IMR-90 (cell line): ENCODE data around the gene TGM5. TPM values are rescaled to one million over a fixed set of nuclear protein-coding genes. Genes with fewer than 3 reads are reported as not detected.

Experiments used
- ATAC-seq: fragments of 200-7000 bp; cut with Tn5 transposase; 2 replicates; pipeline ENCODE4 v1.9.1; 2020; ENCODE audit warnings: low read depth, mild to moderate bottlenecking, moderate library complexity
- BruUV-seq: library from RNA; stranded (reverse); fragments of 400-500 nt; replicated peaks from 2 replicates; lab custom pipeline; 2021; lab: Mats Ljungman, UMichigan
- CTCF ChIA-PET: fragments of 300-600 bp; formaldehyde crosslinking; extraction: SDS; loops from one replicate; lab custom pipeline; 2021; ENCODE audit warnings: antibody characterized with exemption; lab: Yijun Ruan, JAX
- POLR2A ChIA-PET: fragments of 300-600 bp; sonication (Branson Sonifier 250); formaldehyde crosslinking; loops from one replicate; lab custom pipeline; 2022; ENCODE audit warnings: antibody characterized with exemption; ENCODE audit not compliant: unreplicated experiment; lab: Charles Lee
- DNase-seq: peaks from one replicate; pipeline ENCODE4 v3.0.0; 2013
- H2AFZ ChIP-seq: replicated peaks from 2 replicates; pipeline ENCODE3; 2013; ENCODE audit warnings: low read length, mild to moderate bottlenecking; ENCODE audit not compliant: poor library complexity
- H2AK5ac ChIP-seq: 2 replicates; pipeline ENCODE4 v1.6.1; 2013; ENCODE audit warnings: low read depth, low read length, inconsistent platforms
- H2AK9ac ChIP-seq: replicated peaks from 2 replicates; pipeline ENCODE3; 2013; ENCODE audit warnings: mild to moderate bottlenecking, low read depth, low read length, moderate library complexity; ENCODE audit not compliant: poor library complexity
- H2BK120ac ChIP-seq: 2 replicates; pipeline ENCODE4 v1.6.1; 2013; ENCODE audit warnings: low read depth, low read length, inconsistent platforms
- H2BK15ac ChIP-seq: 3 replicates; pipeline ENCODE4 v1.6.1; 2013; ENCODE audit warnings: low read depth, low read length, inconsistent platforms
- H2BK20ac ChIP-seq: 2 replicates; pipeline ENCODE4 v1.6.1; 2013; ENCODE audit warnings: low read depth, mild to moderate bottlenecking, inconsistent platforms, low read length, moderate library complexity
- H2BK5ac ChIP-seq: 2 replicates; pipeline ENCODE4 v1.6.1; 2013; ENCODE audit warnings: mild to moderate bottlenecking, low read depth, low read length, inconsistent platforms; ENCODE audit not compliant: poor library complexity, severe bottlenecking
- H3K14ac ChIP-seq: replicated peaks from 2 replicates; pipeline ENCODE4 v1.6.1; 2013; ENCODE audit warnings: low read depth, low read length, inconsistent platforms
- H3K18ac ChIP-seq: 2 replicates; pipeline ENCODE4 v1.6.1; 2013; ENCODE audit warnings: low read depth, low read length, control low read depth
- H3K23ac ChIP-seq: 2 replicates; pipeline ENCODE4 v1.6.1; 2013; ENCODE audit warnings: low read depth, low read length, inconsistent platforms
- H3K27ac ChIP-seq: 2 replicates; pipeline ENCODE4 v1.5.1; 2013; ENCODE audit warnings: mild to moderate bottlenecking, control low read depth, low read length; ENCODE audit not compliant: insufficient read depth
- H3K27me3 ChIP-seq: 2 replicates; pipeline ENCODE4 v1.6.1; 2013; ENCODE audit warnings: low read length; ENCODE audit not compliant: control insufficient read depth, insufficient read depth
- H3K36me3 ChIP-seq: 2 replicates; pipeline ENCODE4 v1.6.1; 2013; ENCODE audit warnings: low read length, mixed read lengths; ENCODE audit not compliant: control insufficient read depth, insufficient read depth
- H3K4ac ChIP-seq: 2 replicates; pipeline ENCODE4 v1.6.1; 2013; ENCODE audit warnings: low read depth, low read length, inconsistent platforms
- H3K4me1 ChIP-seq: 2 replicates; pipeline ENCODE4 v1.6.1; 2013; ENCODE audit warnings: low read length, mixed read lengths; ENCODE audit not compliant: control insufficient read depth, insufficient read depth
- H3K4me2 ChIP-seq: 2 replicates; pipeline ENCODE4 v1.6.1; 2013; ENCODE audit warnings: low read depth, mild to moderate bottlenecking, control low read depth, low read length, moderate library complexity
- H3K4me3 ChIP-seq: 2 replicates; pipeline ENCODE4 v1.5.1; 2013; ENCODE audit warnings: low read depth, mild to moderate bottlenecking, control low read depth, low read length, moderate library complexity; ENCODE audit not compliant: insufficient read depth
- H3K56ac ChIP-seq: 2 replicates; pipeline ENCODE4 v1.6.1; 2013; ENCODE audit warnings: low read length, inconsistent platforms; ENCODE audit not compliant: insufficient read depth; ENCODE audit errors: extremely low read depth
- H3K79me1 ChIP-seq, 2 experiments: 2 replicates each; pipeline ENCODE4 v1.6.1; 2013; ENCODE audit warnings: low read length in 2 of 2, inconsistent platforms in 1 of 2, low read depth in 1 of 2
- H3K9ac ChIP-seq: 2 replicates; pipeline ENCODE4 v1.6.1; 2013; ENCODE audit warnings: low read depth, low read length, control low read depth
- H3K9me1 ChIP-seq: 2 replicates; pipeline ENCODE4 v1.6.1; 2013; ENCODE audit warnings: low read length, inconsistent platforms; ENCODE audit not compliant: insufficient read depth
- H3K9me3 ChIP-seq: 2 replicates; pipeline ENCODE4 v1.6.1; 2013; ENCODE audit warnings: low read length; ENCODE audit not compliant: control insufficient read depth, insufficient read depth
- H4K20me1 ChIP-seq: 2 replicates; pipeline ENCODE4 v1.6.1; 2013; ENCODE audit warnings: low read length, inconsistent platforms; ENCODE audit not compliant: insufficient read depth
- H4K5ac ChIP-seq: 2 replicates; pipeline ENCODE4 v1.6.1; 2013; ENCODE audit warnings: mild to moderate bottlenecking, low read depth, low read length, control low read depth
- H4K8ac ChIP-seq, 2 experiments: 2 replicates each; pipeline ENCODE4 v1.6.1; 2013; ENCODE audit warnings: low read depth in 2 of 2, low read length in 2 of 2, control low read depth in 1 of 2, inconsistent platforms in 1 of 2
- H4K91ac ChIP-seq: 2 replicates; pipeline ENCODE4 v1.6.1; 2013; ENCODE audit warnings: low read depth, low read length, inconsistent platforms; ENCODE audit not compliant: insufficient read depth
- CTCF ChIP-seq: conservative IDR thresholded peaks from 2 replicates; pipeline ENCODE4 v1.5.1; 2012; ENCODE audit warnings: mild to moderate bottlenecking, low read depth, low read length, improper control_type of control experiment
- RAD21 ChIP-seq: IDR thresholded peaks from 2 replicates; pipeline ENCODE4 v1.6.1; 2012; ENCODE audit warnings: low read length, improper control_type of control experiment
- SMC3 ChIP-seq: fragments of 150-350 bp; IDR thresholded peaks from 2 replicates; pipeline ENCODE4 v1.6.1; 2016; ENCODE audit warnings: low read depth, mild to moderate bottlenecking, antibody characterized with exemption, low read length, moderate library complexity
- WGBS, 2 experiments: methylation state at CpG; one replicate each; pipeline versions ENCODE4 v1.1.5 to v1.1.7; 2013; ENCODE audit warnings: missing lambda C conversion rate in 2 of 2; ENCODE audit not compliant: insufficient read length in 1 of 2; ENCODE audit errors: extremely low coverage in 2 of 2; 5-methylcytosine and 5-hydroxymethylcytosine counted together
- dilution Hi-C: fragments of 300-500 bp; cut with HindIII; formaldehyde crosslinking; loops from one replicate; pipeline ENCODE4 v1.14.3; 2018; ENCODE audit warnings: low sequenced_read_pairs; ENCODE audit not compliant: unreplicated experiment
- in situ Hi-C: fragments of 300-500 bp; cut with MboI; formaldehyde crosslinking; loops from 3 replicates; pipeline ENCODE4 v1.14.3; 2019; ENCODE audit warnings: low sequenced_read_pairs, inconsistent platforms, mixed read lengths
- intact Hi-C: fragments of 100-400 bp; cut with micrococcal nuclease; formaldehyde crosslinking; loops from 2 replicates; pipeline ENCODE4 v1.10.0; 2022
- polyA plus RNA-seq, 3 experiments: library from polyadenylated mRNA; depleted of rRNA; stranded (reverse); fragments of >200 nt; gene quantifications; 2 replicates each; pipeline ENCODE4 v1.2.3, GENCODE V29; 2012; ENCODE audit warnings: low replicate concordance in 1 of 3
- total RNA-seq: library from RNA; depleted of rRNA; stranded (reverse); fragments of >200 nt; gene quantifications from 2 replicates; pipeline ENCODE4 v1.2.3, GENCODE V29; 2012

TGM5 gene
- total and polyA plus RNA-seq, 2 of the 4 experiments (the other 2 are of a cell fraction) = not detected

GRCh38 chr15:43209059-43209824 lies 57.5 kb downstream of the TGM5 start:
- CTCF ChIA-PET = interaction anchor here (0.6 to 1.6 kb wide), 5 partner anchors 9 to 192 kb away, joined by 3 to 5 read pairs (median 3); no protein-coding TSS in a partner anchor
- H3K27ac ChIP-seq = no peak overlapping the region
- peaks cover 72% of the 10 kb centered on the region for H3K27me3 ChIP-seq
- H3K18ac ChIP-seq = no peak overlapping the region
- H3K79me1 ChIP-seq = no peaks in the 10 kb centered on the region
- no peak overlapping the region for H2BK5ac ChIP-seq
- no peak overlapping the region for H3K56ac ChIP-seq
- no peak overlapping the region for H2BK20ac ChIP-seq
- H4K8ac ChIP-seq = no peak overlapping the region
- intact Hi-C loops = loop anchor here (1.0 kb wide), 1 partner anchor 76 kb away; no protein-coding TSS in a partner anchor
- no peak overlapping the region for H3K4me3 ChIP-seq
- no peak overlapping the region for H2BK120ac ChIP-seq
- no peak overlapping the region for H2BK15ac ChIP-seq
- no TSS peak for BruUV-seq
- POLR2A ChIA-PET = no interaction called here
- no peak overlapping the region for H3K23ac ChIP-seq
- in situ Hi-C loops = no loop called here
- no peak overlapping the region for H3K4ac ChIP-seq
- H4K91ac ChIP-seq = no peak overlapping the region
- ATAC-seq = no peak
- H3K9ac ChIP-seq = no peak overlapping the region
- no peaks in the 10 kb centered on the region for H3K4me1 ChIP-seq
- no peaks in the 10 kb centered on the region for H3K9me3 ChIP-seq
- no peak overlapping the region for H2AK5ac ChIP-seq
- H4K5ac ChIP-seq = no peak overlapping the region
- dilution Hi-C loops = no loop called here
- H3K9me1 ChIP-seq = no peaks in the 10 kb centered on the region; the same call in 1 of the 2 replicates
- no peak overlapping the region for H3K4me2 ChIP-seq
- peak overlapping the region; percentile 58 for H2AK9ac ChIP-seq
- H3K36me3 ChIP-seq = no peaks in the 10 kb centered on the region
- no peak overlapping the region for H3K14ac ChIP-seq
- no peak overlapping the region for H2AFZ ChIP-seq
- DNase-seq = no peak
- TF ChIP-seq RAD21 (peak; percentile 14; the same call in 1 of the 2 replicates), CTCF (peak; percentile 21; the same call in 1 of the 2 replicates), SMC3 (no peak)
- WGBS, 2 experiments = 0% methylated on average over 1 of the region's 13 CpGs; no CpG with 5 or more reads in 1 of the 2 experiments
- H4K20me1 ChIP-seq = no peaks in the 10 kb centered on the region
